ENCODE data around the gene PTMS. TPM values are rescaled to one million over a fixed set of nuclear protein-coding genes. Genes with fewer than 3 reads are reported as not detected.

The PTMS gene
- total RNA-seq, 1 experiment from 2014 or later, result 422 TPM

- H3K18ac ChIP-seq (ENCODE audit: insufficient read length, low read depth, low read length), result no peak overlapping the region
- Mint-ChIP-seq H3K4me3 (peak overlapping the region; percentile 30 to 69; a peak in 3 of 5 replicates), H3K27me3 (ENCODE audit: low read depth) (peaks cover 47% of the 10 kb centered on the region), H3K36me3 (ENCODE audit: insufficient read depth in 1 of 3, low read depth in 3 of 3) (peaks cover 21 to 44% (median 44%) of the 10 kb centered on the region in 3 experiments), H3K27ac (no peak overlapping the region; a peak in 1 of 7 replicates), H3K9me3 (peaks cover 0 to 3% of the 10 kb centered on the region in 2 experiments; a peak in 2 of 5 replicates), H3K4me1 (peaks cover 47 to 72% of the 10 kb centered on the region in 2 experiments)
- peak overlapping the region; percentile 13 for H3K4me2 ChIP-seq (ENCODE audit: insufficient read depth, insufficient read length, low read length)
- no peak overlapping the region for H3K4ac ChIP-seq (ENCODE audit: low read depth, low read length)
- no peak overlapping the region for H3K9ac ChIP-seq (ENCODE audit: extremely low read depth, insufficient read length, low read length)
- no peak overlapping the region for H3K23ac ChIP-seq (ENCODE audit: insufficient read length, low read depth, low read length)
- no peak overlapping the region for H3T11ph ChIP-seq (ENCODE audit: low read length)
- no peak overlapping the region for H4K91ac ChIP-seq (ENCODE audit: insufficient read length, low read depth, low read length)
- no peak overlapping the region for H2BK15ac ChIP-seq (ENCODE audit: low read depth, low read length)
- no peak overlapping the region for H3K14ac ChIP-seq (ENCODE audit: insufficient read depth, low read length)
- peaks cover 5% of the 10 kb centered on the region; the same call in 1 of the 2 replicates for H3K27me3 ChIP-seq (ENCODE audit: insufficient read depth, low read length)
- H2AFZ ChIP-seq (ENCODE audit: low read length), result no peak overlapping the region
- peaks cover 19% of the 10 kb centered on the region for H3K23me2 ChIP-seq (ENCODE audit: insufficient read length, low read depth, low read length, poor library complexity, severe bottlenecking)
- TF ChIP-seq CTCF (conservative IDR thresholded peaks at IDR 0.05), result no peak
- no peak overlapping the region for H3K56ac ChIP-seq (ENCODE audit: insufficient read length, low read depth, low read length)
- no peak overlapping the region for H2BK5ac ChIP-seq (ENCODE audit: insufficient read length, low read length)
- H4K20me1 ChIP-seq (ENCODE audit: control insufficient read depth, insufficient read depth, insufficient read length), result no peaks in the 10 kb centered on the region
- no peak overlapping the region for H2AK5ac ChIP-seq (ENCODE audit: insufficient read length, low read length)
- WGBS (ENCODE audit: extremely low coverage, insufficient read length, low lambda C conversion rate), result no CpG with 5 or more reads among the region's 15 CpGs
- H4K8ac ChIP-seq (replicated peaks; ENCODE audit: insufficient read length, low read depth, low read length), result no peak overlapping the region
- no peak for DNase-seq
- no peaks in the 10 kb centered on the region for H3K79me1 ChIP-seq (ENCODE audit: insufficient read depth, low read depth, low read length, poor library complexity, severe bottlenecking)
- no peak overlapping the region for H2BK120ac ChIP-seq (ENCODE audit: low read depth, low read length, poor library complexity, severe bottlenecking)
- no peaks in the 10 kb centered on the region for H3K79me2 ChIP-seq (ENCODE audit: insufficient read depth, low read length)
- no peak overlapping the region for H2BK12ac ChIP-seq (ENCODE audit: insufficient read length, low read depth, low read length)
- H3K9me3 ChIP-seq (ENCODE audit: control insufficient read depth, low read depth, low read length), result no peaks in the 10 kb centered on the region
- no peak overlapping the region for H4K5ac ChIP-seq (ENCODE audit: insufficient read length, low read depth, low read length)
- no peak overlapping the region for H3K27ac ChIP-seq (ENCODE audit: insufficient read length, low read depth, low read length)
- H3K4me1 ChIP-seq (ENCODE audit: insufficient read depth, low read length), result no peaks in the 10 kb centered on the region; the same call in 1 of the 2 replicates
- H2BK20ac ChIP-seq (ENCODE audit: low read depth, low read length, poor library complexity, severe bottlenecking), result no peak overlapping the region
Observed at GRCh38 chr12:6774499-6775062, 8.4 kb downstream of the PTMS start.
